T47D (cell line): ENCODE results near the gene NELFA.

Experiments used
- DNase-seq, 2 experiments: peaks; one replicate each; pipeline versions ENCODE4 v3.0.0 to v3.0.0-alpha.2; 2011 to 2012; ENCODE audit warnings: low read depth in 1 of 2, low spot score in 1 of 2
- JUND ChIP-seq: IDR thresholded peaks from 2 replicates; pipeline ENCODE4 v1.6.1; 2012; ENCODE audit warnings: low read depth
- in situ Hi-C: cut with HindIII; loops from 2 replicates; pipeline ENCODE4 v1.10.0; 2016; ENCODE audit warnings: low sequenced_read_pairs, low pct_unique_long_range_greater_than_20kb

NELFA gene

DNA sequence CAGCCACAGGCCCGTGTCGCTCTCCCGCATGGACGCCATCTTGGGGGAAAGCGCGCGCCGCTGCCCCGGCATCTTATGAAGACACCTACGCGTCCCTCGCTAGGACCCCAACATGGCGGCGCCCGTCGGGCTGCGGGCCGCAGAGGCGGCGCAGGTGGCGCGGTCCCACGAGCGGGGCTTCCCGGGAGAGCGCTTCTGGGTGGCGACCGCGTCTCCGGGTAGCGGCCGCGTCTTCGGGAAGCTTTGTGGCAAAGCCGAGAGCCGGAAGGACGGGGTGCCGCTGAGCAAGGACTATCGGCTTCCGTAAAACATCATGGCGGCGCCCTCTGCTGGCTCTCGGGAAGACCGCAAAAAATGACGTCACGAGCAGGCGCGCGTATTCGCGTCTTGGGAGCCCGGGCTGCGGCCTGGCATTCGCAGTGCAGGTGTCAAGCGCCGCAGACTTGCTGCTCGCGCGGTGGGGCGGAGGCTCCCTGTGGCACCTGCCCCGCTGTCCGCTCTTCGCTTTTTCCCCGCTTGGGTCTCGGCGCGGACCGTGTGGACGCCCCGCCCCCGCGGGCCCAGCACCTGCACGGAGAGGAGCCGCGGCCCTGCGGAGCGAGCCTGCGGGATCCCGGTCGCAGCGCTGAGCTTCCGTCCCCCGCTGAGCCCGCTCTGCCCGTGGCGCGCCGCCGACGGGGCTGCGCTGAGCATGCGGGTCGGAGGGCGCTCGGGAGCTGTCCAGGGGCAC lies at the start of gene NELFA:
Gene NELFA, minus strand, starts transcription at position 54 of the 730 bp plus-strand sequence. Its CDS starts 15 bp downstream, at position 39.
- no peak for TF ChIP-seq JUND
- in situ Hi-C loops, result no loop called here
- peak; percentile 95 to 98 for DNase-seq

DNA sequence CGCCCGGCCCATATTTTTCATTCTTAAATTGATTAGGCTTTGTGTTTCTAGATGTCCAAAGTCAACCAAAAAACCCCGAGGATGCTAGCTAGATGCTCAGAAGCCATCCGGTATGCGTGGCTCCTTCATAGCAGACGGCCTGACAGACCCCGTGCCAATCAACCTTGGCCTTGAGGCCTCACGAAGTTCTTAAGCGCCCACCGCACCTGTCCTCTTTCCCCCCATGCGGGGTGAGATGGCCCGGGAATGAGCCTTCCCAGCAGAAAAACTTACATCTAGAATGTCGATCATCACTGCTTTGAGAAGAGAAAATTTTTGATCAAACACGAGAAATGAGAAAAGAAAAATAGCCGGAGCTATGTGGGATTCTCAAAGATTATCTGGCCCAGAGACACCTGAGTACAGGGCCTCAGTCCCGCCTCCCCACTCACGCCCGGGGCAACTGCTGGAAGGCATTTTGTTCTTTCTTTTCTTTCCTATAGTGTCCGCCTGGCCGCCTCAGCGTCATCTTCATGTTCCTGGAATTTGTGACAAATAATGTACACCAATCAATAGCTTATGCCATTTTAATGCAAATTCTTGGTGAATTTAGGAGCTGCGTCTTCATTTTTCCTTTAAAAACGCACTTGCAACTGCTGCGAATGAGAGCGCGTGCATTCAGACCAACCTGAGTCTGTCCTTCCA lies 48.8 kb upstream of the NELFA start:
- no peak for TF ChIP-seq JUND
- in situ Hi-C loops, result no loop called here
- no peak for DNase-seq

- no peak for TF ChIP-seq JUND
- no peak for DNase-seq
- in situ Hi-C loops, result no loop called here
Observed at GRCh38 chr4:2054217-2054616, 45.4 kb upstream of the NELFA start.

GRCh38 chr4:2051086-2051485 lies 42.3 kb upstream of the NELFA start:
- in situ Hi-C loops, result no loop called here
- no peak for TF ChIP-seq JUND

DNA sequence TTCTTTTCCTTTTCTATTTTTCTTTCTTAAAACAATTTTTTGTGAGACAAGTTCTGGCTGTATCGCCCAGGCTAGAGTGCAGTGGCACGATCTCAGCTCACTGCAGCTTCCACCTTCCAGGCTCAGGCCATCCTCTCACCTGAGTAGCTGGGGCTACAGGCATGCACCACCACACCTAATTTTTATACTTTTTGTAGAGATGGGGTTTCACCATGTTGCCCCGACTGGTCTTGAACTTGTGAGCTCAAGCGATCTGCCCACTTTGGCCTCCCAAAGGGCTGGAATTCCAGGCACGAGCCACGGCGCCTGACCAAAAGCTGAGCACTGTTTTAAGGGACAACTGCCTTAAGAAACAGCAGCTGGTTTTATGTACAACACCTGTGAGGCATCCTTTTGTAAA lies 41.0 kb upstream of the NELFA start:
- no peak for TF ChIP-seq JUND
- DNase-seq, result no peak
- in situ Hi-C loops, result no loop called here

More at GRCh38 chr4:2051086-2051485, 42.3 kb upstream of the NELFA start:
- no peak for DNase-seq

DNA sequence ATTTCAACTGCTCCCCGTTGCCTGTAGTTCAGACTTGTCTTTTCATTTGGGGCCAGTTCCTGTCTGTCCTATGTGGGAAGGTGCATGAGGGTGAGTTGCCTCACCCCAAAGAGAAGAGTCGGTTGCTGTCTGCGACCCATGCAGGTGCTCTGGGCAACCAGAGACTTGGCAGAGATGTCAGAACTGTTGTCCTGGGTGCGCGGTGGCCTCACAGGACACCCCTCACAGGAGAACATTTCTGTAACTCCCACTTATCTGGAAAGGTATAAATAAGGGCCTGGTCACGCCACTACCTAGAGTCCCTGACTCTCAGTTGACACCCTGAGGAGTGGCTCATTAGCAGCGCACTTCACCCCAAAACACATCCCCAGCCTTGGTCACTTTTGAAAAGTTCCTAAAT lies 40.6 kb upstream of the NELFA start:
- no peak for TF ChIP-seq JUND
- in situ Hi-C loops, result no loop called here
- DNase-seq, result no peak

DNA sequence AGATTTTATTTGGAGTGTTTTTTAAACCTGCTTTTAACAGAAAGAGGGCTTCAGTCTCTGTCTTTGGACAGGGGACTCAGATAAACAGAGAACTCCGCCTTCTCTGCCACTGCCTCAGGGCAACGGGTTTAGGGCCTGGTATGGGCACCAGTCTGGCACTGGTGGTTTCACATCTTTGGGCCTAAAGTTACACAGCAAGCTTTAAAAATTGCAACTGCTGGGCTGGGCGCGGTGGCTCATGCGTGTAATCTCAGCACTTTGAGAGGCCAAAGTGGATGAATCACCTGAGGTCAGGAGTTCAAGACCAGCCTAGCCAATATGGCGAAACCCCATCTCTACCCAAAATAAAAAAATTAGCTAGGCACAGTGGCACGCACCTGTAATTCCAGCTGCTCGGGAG lies 40.1 kb upstream of the NELFA start:
- no peak for TF ChIP-seq JUND
- DNase-seq, result no peak
- in situ Hi-C loops, result no loop called here

GRCh38 chr4:2047781-2048581 lies 39.2 kb upstream of the NELFA start:
- no peak for TF ChIP-seq JUND
- DNase-seq, result no peak
- in situ Hi-C loops, result no loop called here

- in situ Hi-C loops, result no loop called here
- no peak for DNase-seq
Observed at GRCh38 chr4:2047031-2047660, 38.4 kb upstream of the NELFA start.

DNA sequence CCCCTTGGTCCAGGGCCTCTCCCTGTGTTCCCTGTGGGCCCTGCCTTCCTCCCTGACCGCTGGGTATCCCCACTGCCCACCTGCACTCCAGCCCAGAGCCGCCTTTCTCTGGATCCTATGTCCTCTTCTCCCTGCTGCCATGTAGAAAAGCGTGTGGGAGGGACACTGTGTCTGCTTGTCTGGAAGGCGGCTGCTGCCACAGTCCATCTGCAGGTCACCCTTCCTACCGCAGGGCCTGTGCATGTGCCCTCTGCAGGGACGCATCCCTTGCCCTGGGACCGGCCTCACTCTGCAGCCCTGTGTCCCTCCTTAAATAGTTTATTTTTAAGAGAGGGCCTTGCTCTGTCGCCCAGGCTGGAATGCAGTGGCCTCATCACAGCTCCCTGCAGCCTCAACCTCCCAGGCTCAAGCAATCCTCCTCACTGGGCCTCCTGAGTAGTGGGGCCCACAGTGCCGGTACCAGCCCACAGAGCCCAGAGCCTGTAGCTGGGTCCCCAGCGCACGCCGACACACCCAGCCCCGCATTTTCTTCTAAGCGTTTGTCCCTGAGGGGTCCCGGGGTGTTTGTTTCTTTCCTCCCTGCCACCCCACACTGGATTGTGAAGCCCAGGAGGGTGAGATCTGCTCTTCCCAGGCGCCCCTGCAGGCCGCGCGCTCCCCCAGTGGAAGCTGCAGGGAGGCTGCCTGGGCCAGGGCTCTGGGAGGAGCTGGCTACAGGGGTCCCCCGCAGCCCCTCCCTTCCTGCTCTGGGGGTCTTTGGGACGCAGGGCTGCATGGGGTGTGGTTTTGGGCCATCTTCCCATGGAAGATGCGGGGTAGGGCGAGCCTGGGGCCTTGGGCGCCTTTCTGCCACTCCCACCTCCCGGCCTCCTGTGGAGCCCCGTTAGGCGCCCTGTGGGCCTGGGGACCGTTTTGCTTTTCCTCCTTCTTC lies 37.5 kb upstream of the NELFA start:
- in situ Hi-C loops, result no loop called here
- TF ChIP-seq JUND, result no peak
- no peak for DNase-seq

More at GRCh38 chr4:2047031-2047660, 38.4 kb upstream of the NELFA start:
- TF ChIP-seq JUND, result no peak

GRCh38 chr4:2045518-2045951 lies 36.8 kb upstream of the NELFA start:
- DNase-seq, result no peak
- no peak for TF ChIP-seq JUND

More at GRCh38 chr4:2045518-2045951, 36.8 kb upstream of the NELFA start:
- in situ Hi-C loops, result no loop called here
